ENCODE measurements around the gene ASTN2. TPM values are rescaled to one million over a fixed set of nuclear protein-coding genes. Genes with fewer than 3 reads are reported as not detected.

ASTN2 gene
- total RNA-seq, 5 donors from 2014 or later (not counting 1 experiment from before 2014, with no cell fraction given), result 3.7 to 4.8 (median 4.4) TPM

DNA sequence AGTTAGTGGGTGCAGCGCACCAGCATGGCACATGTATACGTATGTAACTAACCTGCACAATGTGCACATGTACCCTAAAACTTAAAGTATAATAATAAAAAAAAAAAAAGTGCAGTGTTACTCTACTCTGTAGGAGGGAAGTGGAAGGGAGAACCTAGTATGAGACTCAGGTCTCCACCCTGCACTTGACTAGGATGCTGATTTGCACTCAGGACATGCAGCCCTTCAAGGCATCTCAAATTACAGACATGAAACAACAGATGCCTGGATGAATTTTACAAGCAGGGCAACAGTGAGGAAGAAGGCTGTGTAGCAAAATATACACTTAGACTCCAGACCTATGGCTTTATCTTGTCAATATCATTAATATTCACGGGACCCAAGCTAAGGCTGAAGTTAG lies 711.2 kb downstream of the ASTN2 start:
- no peak overlapping the region for H3K4me3 ChIP-seq (ENCODE audit: control insufficient read depth in 1 of 2, extremely low read depth in 1 of 2, low read length in 1 of 2)
- no peak overlapping the region for H3K27ac ChIP-seq (ENCODE audit: low read length)
- ATAC-seq (replicated peaks in 1 of 4) (no peak), DNase-seq (no peak)
- H3K36me3 Mint-ChIP-seq, result peaks cover 49% of the 10 kb centered on the region
- CTCF ChIA-PET, result no interaction called here
- H3K9me3 Mint-ChIP-seq, result peaks cover 0 to 5% (median 2%) of the 10 kb centered on the region in 3 donors
- WGBS (ENCODE audit: insufficient coverage), result no CpG with 5 or more reads among the region's 3 CpGs
- no peaks in the 10 kb centered on the region for H3K27me3 Mint-ChIP-seq
- no peaks in the 10 kb centered on the region for H3K27me3 ChIP-seq (replicated peaks in 1 of 2; ENCODE audit: control insufficient read depth in 2 of 2, extremely low read depth in 1 of 2, insufficient read depth in 2 of 2, low read length in 1 of 2)
- H3K4me1 Mint-ChIP-seq, result peaks cover 23 to 30% (median 27%) of the 10 kb centered on the region in 3 donors
- H3K36me3 ChIP-seq (ENCODE audit: control insufficient read depth in 2 of 2, extremely low read depth in 1 of 2, insufficient read depth in 1 of 2, low read length in 1 of 2), result peaks cover 12 to 18% of the 10 kb centered on the region in 2 donors
- no peaks in the 10 kb centered on the region for H3K9me3 ChIP-seq
- no peak overlapping the region for H3K27ac Mint-ChIP-seq
- peaks cover 0 to 13% of the 10 kb centered on the region in 2 experiments for H3K4me1 ChIP-seq (ENCODE audit: control insufficient read depth in 1 of 2, extremely low read depth in 1 of 2, insufficient read depth in 2 of 2, low read length in 2 of 2)
- POLR2A ChIA-PET, result no interaction called here
- H3K4me3 Mint-ChIP-seq, result no peak overlapping the region

- peak in 2 of 4 experiments; percentile 42 to 61 for ATAC-seq (replicated peaks in 1 of 4)
- POLR2A ChIA-PET, result no interaction called here
- peak overlapping the region in 2 of 3 donors; percentile 29 to 33 for H3K4me3 Mint-ChIP-seq
These were observed 712.8 kb downstream of the ASTN2 start for GRCh38 chr9:116701940-116702642.

GRCh38 chr9:116700882-116701865 lies 713.7 kb downstream of the ASTN2 start:
- ChIA-PET CTCF (no interaction called here), POLR2A (no interaction called here)
- Histone ChIP-seq H3K27me3 (replicated peaks in 1 of 2; ENCODE audit: control insufficient read depth in 2 of 2, extremely low read depth in 1 of 2, insufficient read depth in 2 of 2, low read length in 1 of 2) (no peaks in the 10 kb centered on the region), H3K4me1 (ENCODE audit: control insufficient read depth in 1 of 2, extremely low read depth in 1 of 2, insufficient read depth in 2 of 2, low read length in 2 of 2) (peaks cover 0 to 13% of the 10 kb centered on the region in 2 experiments), H3K4me3 (ENCODE audit: control insufficient read depth in 1 of 2, extremely low read depth in 1 of 2, low read length in 1 of 2) (no peak overlapping the region), H3K36me3 (ENCODE audit: control insufficient read depth in 2 of 2, extremely low read depth in 1 of 2, insufficient read depth in 1 of 2, low read length in 1 of 2) (peaks cover 19 to 30% of the 10 kb centered on the region in 2 donors), H3K27ac (ENCODE audit: low read length) (no peak overlapping the region), H3K9me3 (no peaks in the 10 kb centered on the region)
- peak overlapping the region; percentile 72 to 83 for H3K27ac Mint-ChIP-seq
- WGBS (ENCODE audit: insufficient coverage), result no CpG with 5 or more reads among the region's 2 CpGs
- H3K36me3 Mint-ChIP-seq, result peaks cover 69% of the 10 kb centered on the region
- ATAC-seq (replicated peaks in 1 of 4) (peak in 1 of 4 experiments; percentile 19), DNase-seq (no peak)
- peaks cover 0 to 5% (median 2%) of the 10 kb centered on the region in 3 donors for H3K9me3 Mint-ChIP-seq
- H3K4me3 Mint-ChIP-seq, result peak overlapping the region in 2 of 3 donors; percentile 29 to 33
- no peaks in the 10 kb centered on the region for H3K27me3 Mint-ChIP-seq
- peaks cover 31 to 38% (median 33%) of the 10 kb centered on the region in 3 donors for H3K4me1 Mint-ChIP-seq

More at GRCh38 chr9:116701940-116702642, 712.8 kb downstream of the ASTN2 start:
- Mint-ChIP-seq H3K4me1 (peaks cover 23 to 31% (median 28%) of the 10 kb centered on the region in 3 donors), H3K27me3 (no peaks in the 10 kb centered on the region), H3K36me3 (peaks cover 65% of the 10 kb centered on the region), H3K27ac (peak overlapping the region; percentile 72 to 83), H3K9me3 (peaks cover 0 to 5% (median 2%) of the 10 kb centered on the region in 3 donors)
- H3K9me3 ChIP-seq, result no peaks in the 10 kb centered on the region
- peaks cover 19 to 30% of the 10 kb centered on the region in 2 donors for H3K36me3 ChIP-seq (ENCODE audit: control insufficient read depth in 2 of 2, extremely low read depth in 1 of 2, insufficient read depth in 1 of 2, low read length in 1 of 2)
- H3K4me3 ChIP-seq (ENCODE audit: control insufficient read depth in 1 of 2, extremely low read depth in 1 of 2, low read length in 1 of 2), result no peak overlapping the region
- CTCF ChIA-PET, result no interaction called here
- WGBS (ENCODE audit: insufficient coverage), result no CpG with 5 or more reads among the region's 2 CpGs
- no peak for DNase-seq
- H3K27me3 ChIP-seq (replicated peaks in 1 of 2; ENCODE audit: control insufficient read depth in 2 of 2, extremely low read depth in 1 of 2, insufficient read depth in 2 of 2, low read length in 1 of 2), result no peaks in the 10 kb centered on the region
- H3K27ac ChIP-seq (ENCODE audit: low read length), result no peak overlapping the region
- peaks cover 0 to 13% of the 10 kb centered on the region in 2 experiments for H3K4me1 ChIP-seq (ENCODE audit: control insufficient read depth in 1 of 2, extremely low read depth in 1 of 2, insufficient read depth in 2 of 2, low read length in 2 of 2)

- peaks cover 40 to 45% (median 41%) of the 10 kb centered on the region in 3 donors for H3K4me1 Mint-ChIP-seq
- DNase-seq (no peak), ATAC-seq (replicated peaks in 1 of 4) (no peak)
- Histone ChIP-seq H3K27ac (ENCODE audit: low read length) (no peak overlapping the region), H3K4me1 (ENCODE audit: control insufficient read depth in 1 of 2, extremely low read depth in 1 of 2, insufficient read depth in 2 of 2, low read length in 2 of 2) (peaks cover 0 to 13% of the 10 kb centered on the region in 2 experiments), H3K27me3 (replicated peaks in 1 of 2; ENCODE audit: control insufficient read depth in 2 of 2, extremely low read depth in 1 of 2, insufficient read depth in 2 of 2, low read length in 1 of 2) (no peaks in the 10 kb centered on the region), H3K4me3 (ENCODE audit: control insufficient read depth in 1 of 2, extremely low read depth in 1 of 2, low read length in 1 of 2) (no peak overlapping the region), H3K9me3 (no peaks in the 10 kb centered on the region), H3K36me3 (ENCODE audit: control insufficient read depth in 2 of 2, extremely low read depth in 1 of 2, insufficient read depth in 1 of 2, low read length in 1 of 2) (peaks cover 19 to 30% of the 10 kb centered on the region in 2 donors)
- no peaks in the 10 kb centered on the region for H3K27me3 Mint-ChIP-seq
- CTCF ChIA-PET, result no interaction called here
- H3K27ac Mint-ChIP-seq, result no peak overlapping the region
- WGBS (ENCODE audit: insufficient coverage), result 100% methylated on average over 1 of the region's 1 CpG
- peaks cover 0 to 5% (median 2%) of the 10 kb centered on the region in 3 donors for H3K9me3 Mint-ChIP-seq
- H3K4me3 Mint-ChIP-seq, result no peak overlapping the region
- peaks cover 69% of the 10 kb centered on the region for H3K36me3 Mint-ChIP-seq
- POLR2A ChIA-PET, result no interaction called here
These were observed 714.6 kb downstream of the ASTN2 start for GRCh38 chr9:116700279-116700678.

- POLR2A ChIA-PET, result interaction anchor here in 1 of 2 donors (0.5 to 0.6 kb wide), 2 partner anchors 25 to 1671 kb away, joined by 3 to 4 read pairs; no protein-coding TSS in a partner anchor
- peaks cover 19 to 30% of the 10 kb centered on the region in 2 donors for H3K36me3 ChIP-seq (ENCODE audit: control insufficient read depth in 2 of 2, extremely low read depth in 1 of 2, insufficient read depth in 1 of 2, low read length in 1 of 2)
- WGBS (ENCODE audit: insufficient coverage), result 100% methylated on average over 12 of the region's 16 CpGs
These were observed 717.0 kb downstream of the ASTN2 start for GRCh38 chr9:116697887-116698286.

GRCh38 chr9:116697362-116697761 lies 717.5 kb downstream of the ASTN2 start:
- ChIA-PET CTCF (no interaction called here), POLR2A (interaction anchor here in 1 of 2 donors (0.5 to 0.6 kb wide), 2 partner anchors 24 to 1671 kb away, joined by 3 to 4 read pairs; no protein-coding TSS in a partner anchor)
- peaks cover 64% of the 10 kb centered on the region for H3K36me3 Mint-ChIP-seq
- no peaks in the 10 kb centered on the region for H3K27me3 Mint-ChIP-seq
- Histone ChIP-seq H3K27me3 (replicated peaks in 1 of 2; ENCODE audit: control insufficient read depth in 2 of 2, extremely low read depth in 1 of 2, insufficient read depth in 2 of 2, low read length in 1 of 2) (no peaks in the 10 kb centered on the region), H3K9me3 (no peaks in the 10 kb centered on the region), H3K36me3 (ENCODE audit: control insufficient read depth in 2 of 2, extremely low read depth in 1 of 2, insufficient read depth in 1 of 2, low read length in 1 of 2) (peaks cover 19 to 30% of the 10 kb centered on the region in 2 donors), H3K27ac (ENCODE audit: low read length) (no peak overlapping the region), H3K4me1 (ENCODE audit: control insufficient read depth in 1 of 2, extremely low read depth in 1 of 2, insufficient read depth in 2 of 2, low read length in 2 of 2) (peaks cover 0 to 13% of the 10 kb centered on the region in 2 experiments), H3K4me3 (ENCODE audit: control insufficient read depth in 1 of 2, extremely low read depth in 1 of 2, low read length in 1 of 2) (no peak overlapping the region)
- DNase-seq (no peak), ATAC-seq (replicated peaks in 1 of 4) (no peak)
- H3K4me3 Mint-ChIP-seq, result no peak overlapping the region
- no peak overlapping the region for H3K27ac Mint-ChIP-seq
- H3K4me1 Mint-ChIP-seq, result peaks cover 55 to 63% (median 62%) of the 10 kb centered on the region in 3 donors
- WGBS (ENCODE audit: insufficient coverage), result no CpG with 5 or more reads among the region's 1 CpG
- peaks cover 0 to 5% (median 1%) of the 10 kb centered on the region in 3 donors for H3K9me3 Mint-ChIP-seq

More at GRCh38 chr9:116697887-116698286, 717.0 kb downstream of the ASTN2 start:
- H3K9me3 ChIP-seq, result no peaks in the 10 kb centered on the region
- ATAC-seq (replicated peaks in 1 of 4) (no peak), DNase-seq (no peak)
- Mint-ChIP-seq H3K27me3 (no peaks in the 10 kb centered on the region), H3K4me3 (no peak overlapping the region), H3K4me1 (peaks cover 53 to 60% (median 59%) of the 10 kb centered on the region in 3 donors), H3K36me3 (peaks cover 67% of the 10 kb centered on the region), H3K9me3 (peaks cover 0 to 5% (median 2%) of the 10 kb centered on the region in 3 donors), H3K27ac (no peak overlapping the region)
- H3K27me3 ChIP-seq (replicated peaks in 1 of 2; ENCODE audit: control insufficient read depth in 2 of 2, extremely low read depth in 1 of 2, insufficient read depth in 2 of 2, low read length in 1 of 2), result no peaks in the 10 kb centered on the region
- peaks cover 0 to 13% of the 10 kb centered on the region in 2 experiments for H3K4me1 ChIP-seq (ENCODE audit: control insufficient read depth in 1 of 2, extremely low read depth in 1 of 2, insufficient read depth in 2 of 2, low read length in 2 of 2)
- H3K27ac ChIP-seq (ENCODE audit: low read length), result no peak overlapping the region
- CTCF ChIA-PET, result no interaction called here
- no peak overlapping the region for H3K4me3 ChIP-seq (ENCODE audit: control insufficient read depth in 1 of 2, extremely low read depth in 1 of 2, low read length in 1 of 2)
